H1 (cell line): ENCODE data around the gene SLC35F1. TPM values are rescaled to one million over a fixed set of nuclear protein-coding genes. Genes with fewer than 3 reads are reported as not detected.

ENCODE experiments used
- BRCA1 ChIP-seq: IDR thresholded peaks from 2 replicates; pipeline ENCODE4 v1.6.1; 2012; ENCODE audit warnings: low read depth, low read length, improper control_type of control experiment
- CHD7 ChIP-seq: fragments of 300-600 bp; sonication (generic); IDR thresholded peaks from 2 replicates; pipeline ENCODE4 v1.7.1; 2012; ENCODE audit warnings: low read length, moderate library complexity, mild to moderate bottlenecking, inconsistent platforms; ENCODE audit not compliant: insufficient replicate concordance
- CREB1 ChIP-seq: IDR thresholded peaks from 2 replicates; pipeline ENCODE4 v1.6.1; 2012; ENCODE audit warnings: inconsistent platforms
- CTBP2 ChIP-seq: IDR thresholded peaks from 2 replicates; pipeline ENCODE4 v1.7.0; 2011; ENCODE audit warnings: borderline replicate concordance, mild to moderate bottlenecking, moderate library complexity, mixed read lengths, low read length; ENCODE audit not compliant: insufficient read depth, insufficient read length
- GTF2F1 ChIP-seq: IDR thresholded peaks from 2 replicates; pipeline ENCODE4 v1.6.1; 2012; ENCODE audit warnings: low read depth, low read length, improper control_type of control experiment, borderline replicate concordance
- KDM1A ChIP-seq: fragments of 200-600, 300-600 bp; sonication (generic); IDR thresholded peaks from 2 replicates; pipeline ENCODE4 v1.7.1; 2016; ENCODE audit warnings: mild to moderate bottlenecking, low read length, borderline replicate concordance
- KDM5A ChIP-seq: fragments of 200-600 bp; IDR thresholded peaks from 2 replicates; pipeline ENCODE4 v1.7.1; 2012; ENCODE audit warnings: mild to moderate bottlenecking, low read length, inconsistent platforms, mixed read lengths
- POLR2A ChIP-seq, 2 experiments: IDR thresholded peaks; 1 replicate in 1 of 2; 2 replicates in 1 of 2; pipeline ENCODE4 v1.6.1; 2011; ENCODE audit warnings: low read depth in 2 of 2, low read length in 2 of 2, mild to moderate bottlenecking in 2 of 2; ENCODE audit errors: control extremely low read depth in 1 of 2
- RAD21 ChIP-seq, 2 experiments: IDR thresholded peaks in 1 of 2; conservative IDR thresholded peaks in 1 of 2; 2 replicates each; pipeline ENCODE4 v1.6.1; 2011; ENCODE audit warnings: low read depth in 2 of 2, low read length in 2 of 2, improper control_type of control experiment in 1 of 2, inconsistent platforms in 1 of 2, mild to moderate bottlenecking in 1 of 2, moderate library complexity in 1 of 2
- polyA plus RNA-seq, 7 experiments: library from polyadenylated mRNA; depleted of rRNA in 3 of 7; stranded (reverse) in 5 of 7; unstranded in 2 of 7; fragments of >200 nt in 5 of 7; fragments of 200-250 nt in 2 of 7; gene quantifications; 1 replicate in 5 of 7; 2 replicates in 1 of 7; 4 replicates in 1 of 7; pipeline versions ENCODE4 v1.2.1 to v1.2.3, GENCODE V29; 2011 to 2013; ENCODE audit warnings: missing spikeins in 2 of 7, mixed read lengths in 2 of 7
- total RNA-seq: library from RNA; stranded (reverse); fragmentation: NEBNext Ultra II Directional; extraction: Animal tissue kit (Norgen Biotek cat#: 25700); gene quantifications from 2 replicates; pipeline ENCODE4 v1.2.1, GENCODE V29; 2021
- TF ChIP-seq, protein P1 (sequence below): IDR thresholded peaks from 2 replicates; pipeline ENCODE4 v1.6.1; 2012; ENCODE audit warnings: inconsistent platforms

SLC35F1 gene
- total and polyA plus RNA-seq, 2 of the 8 experiments (the other 6 are each of a cell fraction or from before 2014, with no cell fraction given): 7.0 to 10.0 TPM

DNA sequence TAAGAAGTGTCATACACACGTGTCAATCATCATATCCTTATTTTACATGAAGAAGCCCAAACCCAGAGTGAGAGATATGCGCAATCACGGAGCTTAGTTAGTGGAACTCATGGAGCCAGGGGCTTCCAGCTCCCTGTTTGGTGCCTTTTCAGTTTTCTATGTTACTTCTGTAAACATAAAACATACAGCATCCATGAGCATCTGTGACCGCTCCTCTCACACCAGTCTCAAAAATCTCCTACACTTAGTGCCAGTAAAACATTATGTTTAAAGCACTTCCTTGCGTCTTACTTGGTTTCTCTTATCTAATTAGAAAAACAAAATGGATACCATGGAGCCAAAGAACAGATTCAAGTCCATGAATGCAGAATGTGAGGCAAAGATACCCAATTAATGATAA, 240.4 kb downstream of the SLC35F1 start (continued):
- no peak for TF ChIP-seq CHD7
- no peak for TF ChIP-seq GTF2F1
- no peak for TF ChIP-seq KDM5A
- TF ChIP-seq POLR2A (IDR thresholded peaks at IDR 0.05; ENCODE audit: control extremely low read depth in 1 of 2, low read depth in 2 of 2, low read length in 2 of 2): no peak
- TF ChIP-seq, protein P1, sequence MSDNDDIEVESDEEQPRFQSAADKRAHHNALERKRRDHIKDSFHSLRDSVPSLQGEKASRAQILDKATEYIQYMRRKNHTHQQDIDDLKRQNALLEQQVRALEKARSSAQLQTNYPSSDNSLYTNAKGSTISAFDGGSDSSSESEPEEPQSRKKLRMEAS: no peak
- no peak for TF ChIP-seq RAD21 (IDR thresholded peaks at IDR 0.05 in 1 of 2, conservative IDR thresholded peaks at IDR 0.05 in 1 of 2; ENCODE audit: low read depth in 2 of 2, low read length in 2 of 2)
- TF ChIP-seq KDM1A: no peak
- no peak for TF ChIP-seq CREB1
- no peak for TF ChIP-seq CTBP2
- no peak for TF ChIP-seq BRCA1
